GM18868 (cell line): ENCODE data around the gene BICD1.

Experiments used
- ATAC-seq: cut with Tn5 transposase; IDR thresholded peaks from one replicate; pipeline ENCODE4 v1.9.1; 2021; ENCODE audit warnings: mild to moderate bottlenecking, moderate library complexity; ENCODE audit not compliant: unreplicated experiment

The BICD1 gene

DNA sequence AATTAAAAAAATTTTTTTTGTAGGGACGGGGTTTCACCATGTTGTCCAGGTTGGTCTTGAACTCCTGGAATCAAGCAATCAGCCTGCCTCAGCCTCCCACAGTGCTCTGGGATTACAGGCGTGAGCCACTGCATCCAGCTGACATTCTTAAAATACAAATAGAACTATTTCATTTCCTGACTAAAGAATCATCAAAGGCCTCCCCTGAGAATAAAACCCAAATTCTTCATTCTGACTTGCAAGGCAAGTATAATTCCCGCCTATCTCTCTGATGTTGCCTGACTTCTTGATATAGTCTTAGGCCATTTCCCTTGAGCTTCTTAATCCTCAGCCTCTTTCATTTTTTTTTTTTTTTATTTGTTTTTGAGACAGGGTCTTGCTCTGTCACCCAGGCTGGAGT, 4.4 kb upstream of the BICD1 start:
- no peak for ATAC-seq

GRCh38 chr12:32104572-32105355, 1.9 kb upstream of the BICD1 start:
- no peak for ATAC-seq

DNA sequence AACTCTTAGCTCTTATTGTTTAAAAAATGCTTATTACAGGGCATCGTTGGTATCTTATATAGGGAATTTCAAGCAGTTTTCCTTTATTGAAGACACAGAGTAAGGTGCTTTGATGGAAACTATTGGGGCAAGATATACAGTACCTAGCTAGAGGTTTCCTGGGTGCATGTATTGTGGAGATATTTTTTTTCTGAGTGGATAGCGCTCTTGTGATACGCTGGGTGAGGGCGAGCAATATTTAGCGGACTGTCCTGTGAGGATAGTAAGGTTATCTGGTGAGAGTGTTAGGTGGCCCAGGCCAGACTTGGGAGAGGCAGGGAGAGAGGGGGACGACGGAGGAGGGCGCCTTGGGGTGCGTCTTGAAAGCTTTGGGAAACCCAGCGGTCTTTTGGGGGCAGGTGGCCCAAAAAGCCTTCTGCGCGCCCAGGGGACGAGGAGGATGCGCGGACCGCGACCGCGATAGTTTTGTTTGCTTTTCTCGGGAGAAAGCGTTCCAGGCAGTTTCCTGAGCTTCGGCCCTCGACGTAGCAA, 596 bp upstream of the BICD1 start:
- ATAC-seq = no peak

DNA sequence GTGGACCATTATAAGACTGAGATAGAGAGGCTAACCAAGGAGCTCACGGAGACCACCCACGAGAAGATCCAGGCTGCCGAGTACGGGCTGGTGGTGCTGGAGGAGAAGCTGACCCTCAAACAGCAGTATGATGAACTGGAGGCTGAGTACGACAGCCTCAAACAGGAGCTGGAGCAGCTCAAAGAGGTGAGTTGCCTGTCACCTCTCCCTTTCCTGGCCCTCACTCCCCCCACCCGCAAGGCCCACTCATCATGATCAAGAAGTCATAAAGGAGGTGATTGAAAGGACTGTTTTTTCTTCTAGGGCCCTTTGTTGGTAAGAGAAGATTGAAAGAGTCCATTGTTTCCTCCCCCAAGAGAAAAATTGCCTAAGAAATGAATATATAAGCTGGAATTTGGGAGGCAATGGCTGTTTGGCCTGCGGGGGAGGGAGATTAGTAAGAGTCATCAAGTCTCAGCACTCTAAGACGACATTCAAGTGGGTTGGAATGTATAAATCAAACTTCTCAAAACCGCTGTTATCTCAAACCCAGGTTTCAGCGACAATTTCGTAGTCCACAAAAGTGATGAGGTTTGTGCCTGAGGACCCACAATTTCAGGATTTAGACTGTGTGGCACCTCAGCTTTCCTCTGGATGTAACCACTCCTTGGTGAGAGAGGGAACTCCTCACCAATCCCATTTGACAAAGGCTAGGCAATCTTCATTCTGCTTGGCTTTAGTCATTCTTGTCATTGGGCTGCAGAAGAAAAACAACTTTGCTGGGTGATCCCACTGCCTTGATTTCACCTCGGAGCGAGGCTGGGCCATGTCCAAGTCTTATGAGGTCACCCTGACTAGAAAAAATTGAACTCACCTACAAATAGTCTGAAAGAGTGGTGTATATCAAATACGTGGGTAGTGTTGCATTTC, 966 bp downstream of the BICD1 start:
- ATAC-seq = peak; percentile 8

GRCh38 chr12:32108787-32109186, 2.1 kb downstream of the BICD1 start:
- ATAC-seq = no peak

- no peak for ATAC-seq
Measured at GRCh38 chr12:32110417-32110816, 3.8 kb downstream of the BICD1 start.

GRCh38 chr12:32110942-32111341, 4.3 kb downstream of the BICD1 start:
- ATAC-seq = no peak

GRCh38 chr12:32115404-32116104, 8.9 kb downstream of the BICD1 start:
- no peak for ATAC-seq

GRCh38 chr12:32116897-32117296, 10.2 kb downstream of the BICD1 start:
- no peak for ATAC-seq

DNA sequence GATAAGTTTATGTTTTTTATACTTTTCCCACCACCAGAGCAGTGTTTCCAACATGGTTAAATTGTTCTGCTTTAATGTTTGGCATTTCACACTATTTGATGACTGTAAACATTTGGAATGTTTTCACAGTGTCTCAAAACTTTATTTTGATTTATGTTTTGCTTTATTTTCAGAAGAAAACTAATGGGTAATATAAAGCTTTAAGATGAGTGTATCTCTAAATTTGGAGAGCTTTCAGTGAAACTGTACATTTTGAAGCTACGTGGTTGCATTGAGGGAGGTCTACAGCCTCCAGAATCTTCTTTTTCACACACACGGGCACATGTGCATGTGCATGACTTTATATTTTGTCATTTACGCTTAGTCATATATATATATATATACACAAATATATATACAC, 10.7 kb downstream of the BICD1 start:
- ATAC-seq = no peak

DNA sequence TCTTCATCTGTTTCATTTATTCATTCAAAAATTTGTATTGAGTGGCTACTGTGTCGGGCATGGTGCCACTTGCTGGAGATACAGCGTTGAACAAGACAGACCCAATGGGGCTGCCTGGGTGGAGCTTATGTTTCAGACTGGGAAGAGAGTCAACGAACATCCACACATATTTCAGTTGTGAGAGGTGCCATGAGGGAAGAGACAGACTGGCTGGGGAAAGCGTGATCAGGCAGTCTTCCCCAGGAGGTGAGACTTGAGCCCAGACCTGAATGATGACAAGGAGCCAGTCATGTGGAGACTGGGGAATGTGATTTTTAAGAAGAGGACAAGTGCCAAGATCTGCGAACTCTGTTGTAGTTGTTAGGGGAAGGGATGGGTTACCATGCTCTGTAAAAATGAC, 12.2 kb downstream of the BICD1 start:
- no peak for ATAC-seq

DNA sequence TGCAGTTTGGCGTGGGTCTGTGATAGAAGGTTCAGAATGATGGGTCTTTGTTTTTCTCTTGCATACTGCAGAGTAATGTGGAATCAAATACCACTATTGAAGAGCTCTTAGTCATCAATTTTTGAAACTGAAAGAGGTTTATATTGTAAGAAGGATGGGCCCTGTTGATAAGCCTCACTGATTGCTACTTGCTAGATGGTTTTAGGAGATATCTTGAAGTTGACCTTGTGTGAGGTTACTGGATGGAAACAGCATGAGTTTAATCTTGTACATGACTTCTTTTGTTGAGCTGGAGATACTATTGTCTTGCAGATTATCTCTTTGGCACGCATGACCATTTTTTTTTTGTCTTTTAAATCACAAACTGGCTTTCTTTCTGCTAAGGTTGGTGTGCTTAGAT, 13.8 kb downstream of the BICD1 start:
- ATAC-seq = peak; percentile 93

- ATAC-seq = no peak
Measured at GRCh38 chr12:32124637-32125036, 18.0 kb downstream of the BICD1 start.

DNA sequence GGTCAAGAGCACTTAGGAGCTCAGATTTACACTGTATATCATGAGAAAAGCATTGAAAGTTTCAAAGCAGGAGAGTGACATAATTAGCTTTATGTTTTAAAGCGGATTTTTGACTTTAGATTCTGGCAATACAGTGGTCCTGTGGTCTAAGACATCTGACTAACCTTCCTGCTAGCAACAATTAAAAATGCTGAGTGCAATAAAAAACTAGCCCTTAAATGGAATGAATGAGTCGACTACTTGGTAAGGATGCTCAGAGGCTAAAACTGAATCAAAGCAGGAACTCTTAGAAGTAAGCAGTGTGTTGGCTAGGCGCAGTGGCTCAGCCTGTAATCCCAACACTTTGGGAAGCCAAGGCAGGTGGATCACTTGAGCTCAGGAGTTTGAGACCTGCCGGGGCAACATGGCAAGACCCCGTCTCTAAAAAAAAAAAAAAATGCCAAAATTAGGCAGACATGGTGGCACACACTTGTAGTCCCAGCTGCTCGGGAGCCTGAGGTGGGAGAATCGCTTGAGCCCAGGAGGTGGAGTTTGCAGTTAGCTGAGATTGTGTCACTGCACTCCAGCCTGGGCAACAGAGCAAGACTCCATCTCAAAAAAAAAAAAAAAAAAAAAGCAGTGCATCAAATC, 18.9 kb downstream of the BICD1 start:
- ATAC-seq = no peak

GRCh38 chr12:32126720-32127119, 20.1 kb downstream of the BICD1 start:
- no peak for ATAC-seq

GRCh38 chr12:32131666-32132065, 25.0 kb downstream of the BICD1 start:
- ATAC-seq = no peak

DNA sequence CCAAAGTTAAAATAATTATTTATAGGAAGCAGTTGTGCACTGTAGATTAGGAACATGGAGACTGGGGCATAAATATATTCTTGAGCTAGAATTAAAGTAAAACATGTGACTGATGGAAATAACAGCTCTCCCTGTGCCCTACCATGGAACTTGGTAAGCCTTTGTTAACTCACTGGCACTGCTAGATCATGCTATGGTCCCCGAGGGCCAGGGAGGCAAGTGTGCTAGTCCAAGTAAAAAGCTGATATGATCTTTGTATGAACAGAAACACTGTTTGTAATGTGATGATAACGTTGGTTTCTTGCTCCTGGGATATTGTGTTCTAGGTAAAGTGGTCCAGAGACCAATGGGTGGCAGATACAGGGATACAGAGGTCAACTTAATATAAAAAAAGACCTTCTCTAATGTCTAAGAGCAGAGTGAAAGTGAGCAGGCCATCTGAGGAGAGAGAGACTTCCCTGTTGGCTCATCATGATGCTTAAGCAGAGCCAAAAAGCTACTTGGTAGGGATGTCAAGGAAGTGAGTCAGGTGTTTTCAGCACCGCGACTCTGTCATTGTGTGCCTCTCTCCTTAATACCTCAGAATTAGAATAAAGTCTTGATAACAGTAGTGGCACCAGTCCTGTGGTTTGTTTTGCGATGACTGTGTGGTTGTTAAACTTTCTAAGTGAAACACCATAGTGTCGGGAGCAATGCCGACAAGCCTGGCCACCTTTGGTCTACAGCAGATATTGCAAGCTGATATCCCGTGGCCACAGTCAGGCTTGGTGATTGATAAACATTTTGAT, 27.6 kb downstream of the BICD1 start:
- peak; percentile 69 for ATAC-seq

DNA sequence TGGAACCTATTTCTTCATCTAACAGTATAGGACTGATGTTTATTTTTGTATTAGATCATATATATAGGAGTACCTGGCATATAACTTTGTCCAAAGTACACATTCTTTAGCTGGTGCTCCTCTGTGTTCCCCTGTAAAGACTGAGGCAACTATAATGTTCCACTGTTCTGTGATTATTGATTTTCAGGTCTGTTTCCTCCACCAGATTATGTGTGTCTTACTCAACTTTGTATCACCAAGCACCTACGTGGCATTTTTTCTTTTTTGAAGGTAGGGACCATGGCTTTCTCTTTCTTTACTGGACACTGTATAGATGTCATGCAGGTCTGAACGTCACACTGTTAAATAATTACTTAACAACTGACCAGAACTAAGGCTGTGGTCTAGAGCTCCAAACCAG, 29.3 kb downstream of the BICD1 start:
- ATAC-seq = no peak

GRCh38 chr12:32136404-32136803, 29.8 kb downstream of the BICD1 start:
- no peak for ATAC-seq

- peak; percentile 89 for ATAC-seq
Measured at GRCh38 chr12:32139064-32139421, 32.4 kb downstream of the BICD1 start.
